ENCODE results near the gene ADRA2C.

ADRA2C gene

GRCh38 chr4:3735196-3735595 lies 31.0 kb upstream of the ADRA2C start:
- no peak for FAIRE-seq

- FAIRE-seq, result no peak
These were observed 29.9 kb upstream of the ADRA2C start for GRCh38 chr4:3736290-3736689.

GRCh38 chr4:3736806-3737205 lies 29.4 kb upstream of the ADRA2C start:
- no peak for FAIRE-seq

DNA sequence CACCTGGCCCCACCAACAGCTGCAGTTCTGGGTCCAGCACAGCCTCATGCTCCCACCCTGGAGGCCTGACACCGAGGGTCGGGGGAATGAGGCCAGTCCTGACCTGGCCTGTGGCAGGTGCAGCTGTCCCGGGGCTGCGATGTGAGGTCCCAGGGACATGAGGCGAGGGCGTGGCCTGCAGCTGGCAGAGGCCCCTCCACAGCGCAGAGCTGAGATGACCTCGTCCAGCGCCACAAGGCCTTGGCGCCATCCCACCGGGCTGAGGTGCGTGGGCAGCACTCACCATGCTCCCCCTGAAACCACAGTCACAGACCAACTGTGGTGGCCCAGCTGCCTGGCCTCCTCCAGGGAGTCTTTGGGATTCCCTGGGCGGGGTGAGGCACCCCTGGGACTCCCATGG lies 26.6 kb upstream of the ADRA2C start:
- FAIRE-seq, result no peak

DNA sequence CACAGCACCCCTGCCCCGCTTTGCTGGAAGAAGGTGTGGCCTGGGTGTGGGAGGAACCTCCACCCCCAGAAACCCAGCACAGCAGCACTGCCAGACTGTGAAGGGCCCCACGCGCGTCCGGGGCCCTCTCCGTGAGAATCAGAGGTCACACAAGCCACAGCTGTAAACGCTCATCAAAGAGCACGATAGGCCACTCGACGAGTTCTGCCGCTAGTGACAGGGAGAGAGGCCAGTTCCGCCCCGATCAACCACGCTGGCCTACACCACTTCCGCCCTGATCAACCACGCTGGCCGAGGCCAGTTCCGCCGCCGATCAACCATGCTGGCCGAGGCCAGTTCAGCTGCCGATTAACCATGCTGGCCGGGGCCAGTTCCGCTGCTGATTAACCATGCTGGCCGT lies 25.9 kb upstream of the ADRA2C start:
- no peak for FAIRE-seq

DNA sequence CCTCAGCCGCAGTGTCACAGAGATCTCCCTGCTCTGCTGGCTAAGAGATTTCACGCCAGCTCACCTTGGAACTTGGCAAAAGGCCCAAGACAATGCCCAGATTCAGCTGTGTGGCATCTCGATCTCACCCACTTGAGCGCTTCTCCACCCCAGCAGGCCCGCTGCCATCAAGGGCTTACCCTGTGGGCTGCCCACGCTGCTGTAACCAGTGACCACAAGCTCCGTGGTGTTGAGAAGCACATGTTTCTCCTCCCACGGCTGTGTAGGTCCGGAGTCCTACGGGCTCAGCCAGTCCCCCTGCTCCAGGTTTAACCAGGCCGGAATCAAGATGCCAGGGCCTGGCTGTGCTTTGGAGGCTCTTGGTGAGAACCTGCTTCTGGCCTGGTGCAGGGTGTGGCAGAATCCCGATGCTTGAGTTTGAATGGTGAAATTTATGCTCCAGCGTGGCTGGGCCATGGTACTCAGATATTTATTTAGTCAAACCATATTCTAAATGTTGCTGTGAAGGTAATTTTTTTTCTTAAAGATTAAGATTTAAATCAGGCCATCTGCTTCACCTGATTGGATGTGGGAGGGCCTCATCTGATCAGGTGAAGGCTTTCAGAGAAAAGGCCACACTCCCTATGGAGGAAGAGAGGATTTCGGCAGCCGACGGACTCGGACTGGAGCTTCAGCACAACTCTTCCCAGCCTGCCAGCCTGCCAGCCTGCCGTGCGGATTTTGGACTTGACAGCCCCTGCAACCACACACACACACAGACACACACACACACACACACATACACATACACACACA lies 24.8 kb upstream of the ADRA2C start:
- no peak for FAIRE-seq

GRCh38 chr4:3742610-3743009 lies 23.6 kb upstream of the ADRA2C start:
- FAIRE-seq, result no peak

GRCh38 chr4:3744232-3744631 lies 22.0 kb upstream of the ADRA2C start:
- no peak for FAIRE-seq

GRCh38 chr4:3744901-3745300 lies 21.3 kb upstream of the ADRA2C start:
- no peak for FAIRE-seq

DNA sequence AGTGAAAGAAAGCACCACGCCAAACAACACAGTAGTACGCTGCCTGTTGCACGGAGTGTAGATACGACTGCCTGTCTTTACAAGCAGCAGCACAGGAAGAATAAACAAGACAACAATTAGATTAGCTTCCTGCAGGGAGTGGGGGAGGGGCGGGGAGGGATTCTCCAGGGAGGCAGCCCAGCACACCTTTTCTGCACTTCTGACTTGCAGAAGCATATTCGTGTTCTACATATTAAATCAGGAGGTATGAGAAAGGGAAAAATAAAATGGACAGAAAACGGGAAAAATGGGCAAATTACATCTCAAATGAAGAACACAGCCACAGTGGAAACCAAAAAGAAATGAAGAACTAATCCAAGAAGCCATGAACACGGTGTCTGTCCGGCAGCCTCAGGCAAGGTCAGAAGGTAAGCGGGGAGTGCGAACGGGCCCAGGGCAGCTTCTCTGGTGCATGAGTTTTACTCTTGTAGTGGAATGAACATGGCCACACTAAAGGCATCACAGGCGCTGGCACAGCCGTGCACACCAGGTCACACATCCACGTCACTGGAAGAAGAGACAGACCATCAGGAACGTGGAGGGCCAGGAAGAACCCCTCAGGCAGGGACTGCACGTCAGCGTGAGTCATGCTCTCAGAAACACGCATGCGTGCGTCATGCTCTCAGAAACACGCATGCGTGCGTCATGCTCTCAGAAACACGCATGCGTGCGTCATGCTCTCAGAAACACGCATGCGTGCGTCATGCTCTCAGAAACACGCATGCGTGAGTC lies 20.1 kb upstream of the ADRA2C start:
- no peak for FAIRE-seq

DNA sequence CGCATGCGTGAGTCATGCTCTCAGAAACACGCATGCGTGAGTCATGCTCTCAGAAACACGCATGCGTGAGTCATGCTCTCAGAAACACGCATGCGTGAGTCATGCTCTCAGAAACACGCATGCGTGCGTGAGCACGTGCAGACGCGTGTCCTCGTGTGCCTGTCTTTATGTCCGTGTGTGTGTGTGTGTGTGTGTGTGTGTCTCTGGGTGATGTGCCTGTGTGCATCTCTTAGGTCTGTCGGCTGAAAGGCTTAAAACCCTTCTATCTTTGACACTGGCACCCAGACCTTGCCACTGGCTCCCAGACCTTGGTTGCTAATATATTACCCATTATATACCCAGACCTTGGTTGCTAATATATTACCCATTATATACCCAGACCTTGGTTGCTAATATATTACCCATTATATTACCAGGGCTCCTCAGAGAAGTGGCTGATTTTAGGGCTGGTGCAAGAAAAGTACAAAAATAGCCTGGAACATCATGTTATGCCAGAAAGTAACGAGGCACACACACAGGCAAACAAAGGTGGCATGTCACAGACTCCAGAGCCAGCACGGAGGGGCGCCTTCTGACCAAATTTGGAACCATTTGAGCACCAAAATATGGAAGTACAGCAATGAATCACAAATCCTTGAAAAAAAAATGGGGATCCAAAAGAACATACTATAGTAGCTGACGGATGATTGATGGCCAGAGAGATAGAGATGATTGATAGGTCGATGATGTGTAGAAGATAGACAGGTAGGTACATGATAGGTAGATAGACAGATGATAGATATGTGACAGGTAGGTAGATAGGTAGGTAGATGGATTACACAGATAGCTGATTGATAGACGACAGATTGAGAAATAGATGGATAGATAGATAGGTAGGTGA lies 19.2 kb upstream of the ADRA2C start:
- FAIRE-seq, result no peak

DNA sequence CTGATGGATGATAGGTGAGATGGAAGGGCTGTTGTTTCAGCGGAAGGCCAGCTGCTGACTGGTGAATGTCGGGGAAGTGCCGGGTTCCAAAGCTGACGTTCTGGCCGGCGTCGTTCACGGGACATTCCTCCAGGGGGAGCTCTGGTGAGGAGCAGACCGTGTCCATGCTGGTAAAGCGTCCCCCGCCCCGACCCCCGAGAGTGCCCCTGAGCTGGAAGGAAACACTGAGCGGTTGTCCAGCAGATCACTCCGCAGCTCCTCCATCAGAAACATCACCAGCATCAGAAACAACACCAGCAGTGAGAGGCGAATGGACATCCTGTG lies 18.6 kb upstream of the ADRA2C start:
- FAIRE-seq, result no peak

DNA sequence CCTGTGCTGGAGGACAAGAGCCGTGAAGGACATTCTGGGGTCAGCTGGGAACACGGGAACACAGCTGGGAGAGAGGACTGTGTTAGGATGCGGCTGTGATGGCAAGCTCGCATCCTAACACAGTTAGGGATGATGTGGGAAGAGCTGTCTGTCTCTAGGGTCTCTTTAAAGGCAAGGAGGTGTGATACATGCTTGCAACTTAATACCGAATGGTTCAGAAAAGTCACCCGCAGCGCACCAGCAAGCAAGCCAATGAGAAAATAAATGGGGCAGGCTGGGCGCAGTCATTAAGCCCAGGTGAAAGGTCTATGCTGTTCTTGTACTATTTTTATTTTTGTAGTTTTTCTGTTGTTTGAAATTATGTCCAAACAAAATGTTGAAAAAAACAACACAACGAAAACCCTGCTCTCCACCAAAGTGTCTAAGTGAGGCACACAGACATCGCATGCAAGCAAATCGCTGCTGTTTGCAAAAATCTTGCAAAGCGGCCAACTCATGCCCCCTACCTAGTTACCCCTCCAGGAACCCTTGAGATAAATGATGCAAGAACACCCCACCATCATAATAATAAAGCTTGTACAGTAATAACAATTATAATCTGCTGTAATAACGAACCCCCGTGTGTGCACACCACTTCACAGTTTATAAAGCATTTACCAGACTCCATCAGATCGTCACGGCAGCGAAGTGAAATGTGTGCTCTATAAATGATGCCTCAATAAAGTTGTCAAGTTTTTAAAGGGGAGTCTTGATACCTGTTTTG lies 17.9 kb upstream of the ADRA2C start:
- FAIRE-seq, result no peak

DNA sequence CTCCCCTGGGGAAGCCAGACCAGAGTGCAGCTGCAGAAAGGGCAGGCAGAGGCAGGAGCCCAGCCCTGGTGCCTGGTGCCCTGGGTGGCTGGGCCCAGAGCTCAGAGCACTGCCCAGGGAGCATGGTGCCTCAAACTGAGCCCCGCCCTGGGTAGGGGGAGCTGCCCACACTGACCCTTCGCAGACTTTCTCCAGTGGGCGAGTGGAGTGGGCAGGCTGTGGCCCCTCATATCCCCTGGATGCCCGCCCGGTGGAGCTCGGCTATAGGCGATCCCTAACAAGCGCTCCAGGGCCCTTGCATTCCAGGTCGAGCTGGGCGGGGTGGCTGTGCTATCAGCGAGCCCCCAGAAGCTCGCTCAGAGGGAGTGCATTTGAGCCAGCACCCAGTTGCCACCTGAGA lies 17.1 kb upstream of the ADRA2C start:
- no peak for FAIRE-seq

GRCh38 chr4:3750334-3750733 lies 15.9 kb upstream of the ADRA2C start:
- no peak for FAIRE-seq

GRCh38 chr4:3752022-3752421 lies 14.2 kb upstream of the ADRA2C start:
- FAIRE-seq, result no peak

- no peak for FAIRE-seq
These were observed 12.3 kb upstream of the ADRA2C start for GRCh38 chr4:3753726-3754412.

- FAIRE-seq, result no peak
These were observed 9.7 kb upstream of the ADRA2C start for GRCh38 chr4:3756343-3757059.

- FAIRE-seq, result no peak
These were observed 6.9 kb upstream of the ADRA2C start for GRCh38 chr4:3759236-3759635.

DNA sequence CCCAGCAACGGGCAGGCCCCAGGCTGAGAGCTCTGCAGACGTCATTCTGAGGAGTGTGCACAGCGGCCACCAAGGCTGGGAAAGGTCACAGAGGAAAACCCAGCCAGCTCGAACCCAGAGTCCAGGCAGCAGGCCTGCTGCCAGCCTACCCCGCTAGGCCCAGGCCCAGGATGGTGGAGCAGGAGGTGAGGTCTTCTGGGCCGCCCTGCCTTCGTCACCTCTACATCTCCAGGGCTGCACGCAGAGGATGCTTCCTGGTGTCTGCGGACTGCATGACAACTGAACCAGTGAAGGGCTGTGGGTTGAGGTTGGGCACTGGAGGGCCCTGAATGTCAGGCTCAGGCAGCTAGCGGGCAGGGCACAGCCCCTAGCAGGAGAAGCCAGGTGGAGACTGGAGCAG lies 5.8 kb upstream of the ADRA2C start:
- FAIRE-seq, result no peak

GRCh38 chr4:3760841-3761240 lies 5.3 kb upstream of the ADRA2C start:
- FAIRE-seq, result no peak

Measured in endometrium (tissue), 2 donors.